ENCODE data around the gene DCN. TPM values are rescaled to one million over a fixed set of nuclear protein-coding genes. Genes with fewer than 3 reads are reported as not detected.
A peak's percentile ranks its signal among the peaks of the same experiment; 100 is the strongest.

The DCN gene
- total RNA-seq, 2 donors from 2014 or later: 79.0 to 240 TPM

DNA sequence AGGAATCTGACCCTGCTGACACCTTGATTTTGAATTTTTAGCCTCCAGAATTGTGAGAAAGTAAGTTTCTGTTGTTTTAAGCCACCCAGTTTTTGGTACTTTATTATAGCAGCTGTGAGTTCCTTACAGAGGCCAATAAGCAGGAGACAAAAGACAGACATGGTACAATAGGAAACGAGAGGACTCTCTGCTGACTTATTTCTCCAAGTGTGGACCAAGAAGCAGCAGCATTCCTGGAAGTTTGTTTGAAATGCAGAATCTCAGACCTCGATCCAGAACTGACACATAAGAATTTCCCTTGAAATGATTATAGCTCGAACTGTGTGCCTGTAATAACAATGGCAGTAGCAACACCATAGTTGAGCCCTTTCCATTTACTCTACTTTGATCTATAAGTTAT is 39.4 kb downstream of the DCN start:
- H3K27me3 ChIP-seq: no peaks in the 10 kb centered on the region
- H3K36me3 ChIP-seq: no peaks in the 10 kb centered on the region
- no peaks in the 10 kb centered on the region for H3K4me1 ChIP-seq
- DNase-seq: no peak
- intact Hi-C loops (cut with DNase I): no loop called here
- no peak overlapping the region for H3K9ac ChIP-seq (ENCODE audit: low read depth in 2 of 2, low read length in 2 of 2)
- TF ChIP-seq CTCF (IDR thresholded peaks at IDR 0.05): no peak
- no peak overlapping the region for H3K4me3 ChIP-seq
- no peaks in the 10 kb centered on the region for H3K9me3 ChIP-seq
- H3K27ac ChIP-seq: peak overlapping the region; percentile 24

- intact Hi-C loops (cut with DNase I): no loop called here
- Histone ChIP-seq H3K9ac (ENCODE audit: low read depth in 2 of 2, low read length in 2 of 2) (no peak overlapping the region), H3K4me3 (no peak overlapping the region), H3K27ac (no peak overlapping the region), H3K36me3 (no peaks in the 10 kb centered on the region), H3K4me1 (no peaks in the 10 kb centered on the region), H3K9me3 (no peaks in the 10 kb centered on the region), H3K27me3 (no peaks in the 10 kb centered on the region)
- no peak for TF ChIP-seq CTCF (IDR thresholded peaks at IDR 0.05)
- no peak for DNase-seq
Measured at GRCh38 chr12:91142221-91142631, 40.4 kb downstream of the DCN start.

DNA sequence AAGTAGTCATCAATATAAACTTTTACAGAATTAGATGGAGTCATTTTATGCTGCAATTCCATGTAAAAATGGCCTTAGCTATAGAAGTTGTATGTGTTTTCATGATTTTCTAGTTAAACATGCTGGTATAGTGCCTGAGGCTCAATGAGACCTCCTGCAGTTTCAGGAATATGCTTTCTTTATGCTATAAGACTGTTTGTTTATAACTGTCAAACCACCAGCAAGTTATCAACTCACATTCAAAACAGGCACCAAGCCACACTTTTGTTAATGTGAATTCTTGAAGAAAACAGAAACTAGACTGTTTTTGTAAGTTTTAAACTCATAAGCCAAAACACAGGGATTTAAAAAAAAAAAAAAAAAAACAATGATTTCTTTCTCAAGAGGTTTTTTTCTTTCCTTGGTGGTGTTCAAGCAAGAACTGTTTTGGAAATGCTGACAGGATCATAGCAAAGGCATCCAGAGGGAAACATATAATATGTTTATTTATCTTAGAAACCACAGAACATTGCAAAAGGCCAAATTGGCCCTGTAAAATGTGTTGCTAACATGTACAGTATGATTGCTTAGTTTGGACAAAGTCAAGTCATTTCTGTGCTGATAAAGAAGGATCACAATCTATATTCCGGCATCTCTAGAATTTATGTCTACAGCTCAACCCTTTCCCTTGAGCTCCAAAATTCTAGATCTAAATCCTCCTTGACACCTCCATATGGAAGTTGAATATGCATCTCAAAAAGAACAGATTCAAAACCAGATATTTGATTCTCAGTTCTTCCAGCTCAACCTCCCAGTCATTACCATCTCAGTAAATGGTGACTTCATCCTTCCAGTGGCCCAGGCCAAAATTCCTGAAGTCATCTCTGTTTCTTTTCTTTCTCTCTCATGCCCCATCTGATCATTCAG is 42.3 kb downstream of the DCN start:
- no peaks in the 10 kb centered on the region for H3K27me3 ChIP-seq
- H3K36me3 ChIP-seq: no peaks in the 10 kb centered on the region
- no peak for TF ChIP-seq CTCF (IDR thresholded peaks at IDR 0.05)
- H3K27ac ChIP-seq: no peak overlapping the region
- H3K9ac ChIP-seq (ENCODE audit: low read depth in 2 of 2, low read length in 2 of 2): no peak overlapping the region
- DNase-seq: no peak
- H3K9me3 ChIP-seq: no peaks in the 10 kb centered on the region
- H3K4me3 ChIP-seq: no peak overlapping the region
- H3K4me1 ChIP-seq: no peaks in the 10 kb centered on the region
- intact Hi-C loops (cut with DNase I): no loop called here

- Histone ChIP-seq H3K9ac (ENCODE audit: low read depth in 2 of 2, low read length in 2 of 2) (no peak overlapping the region), H3K36me3 (no peaks in the 10 kb centered on the region), H3K9me3 (no peaks in the 10 kb centered on the region), H3K4me1 (no peaks in the 10 kb centered on the region), H3K27me3 (no peaks in the 10 kb centered on the region), H3K27ac (no peak overlapping the region), H3K4me3 (no peak overlapping the region)
- DNase-seq: no peak
- no peak for TF ChIP-seq CTCF (IDR thresholded peaks at IDR 0.05)
- intact Hi-C loops (cut with DNase I): no loop called here
Measured at GRCh38 chr12:91139286-91139685, 43.3 kb downstream of the DCN start.

DNA sequence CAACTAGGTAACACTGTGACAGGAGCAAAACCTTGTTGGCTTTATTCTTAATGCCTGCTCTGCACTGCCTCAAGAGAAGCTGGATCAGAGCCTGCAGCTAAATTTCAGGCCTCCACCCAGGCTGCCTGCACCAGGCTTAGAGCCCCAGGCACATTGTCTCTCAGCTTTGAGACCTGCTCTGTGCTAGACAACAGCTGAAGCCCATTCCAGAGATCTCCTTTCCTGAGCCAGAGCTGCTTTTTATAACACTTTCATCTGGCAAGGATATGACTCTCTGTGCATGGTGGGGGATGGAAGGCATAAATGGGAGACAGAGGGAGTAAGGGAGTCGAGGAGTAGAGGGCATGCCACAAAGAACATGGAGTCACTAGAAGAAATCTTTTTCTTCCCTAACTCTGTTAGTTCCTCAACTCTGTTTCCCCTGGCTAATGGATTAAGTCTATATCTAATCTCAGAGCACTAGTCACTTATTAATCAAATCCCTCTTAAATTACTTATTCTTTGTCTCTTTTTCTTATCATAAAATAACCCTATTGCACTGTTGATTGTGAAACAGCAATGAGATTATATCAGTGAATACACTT is 44.2 kb downstream of the DCN start:
- no peak for DNase-seq
- Histone ChIP-seq H3K27me3 (no peaks in the 10 kb centered on the region), H3K27ac (no peak overlapping the region), H3K9me3 (no peaks in the 10 kb centered on the region), H3K4me1 (no peaks in the 10 kb centered on the region), H3K4me3 (no peak overlapping the region), H3K36me3 (no peaks in the 10 kb centered on the region), H3K9ac (ENCODE audit: low read depth in 2 of 2, low read length in 2 of 2) (peak overlapping the region in 1 of 2 donors; percentile 63)
- TF ChIP-seq CTCF (IDR thresholded peaks at IDR 0.05): no peak
- intact Hi-C loops (cut with DNase I): no loop called here

Measured in colonic mucosa (tissue), 4 donors.